Epithelial cell of prostate (primary cell): ENCODE measurements around the gene PARG.
"Not testable (repeated sequence)": the region's sequence is repeated elsewhere in the genome, so short reads cannot be mapped to it uniquely, and the experiment has no call there.

Experiments
- DNase-seq: peaks from one replicate; pipeline ENCODE4 v3.0.0-alpha.2; 2011; ENCODE audit warnings: low read depth, low spot score
- H3K27ac ChIP-seq: fragments of 450-650 bp; 2 replicates; pipeline ENCODE4 v1.5.1; 2017; ENCODE audit warnings: mild to moderate bottlenecking

Gene PARG

GRCh38 chr10:49908290-49909080 lies 33.3 kb downstream of the PARG start:
- DNase-seq, H3K27ac ChIP-seq: not testable (repeated sequence)

- not testable (repeated sequence) for H3K27ac ChIP-seq, DNase-seq
Measured at GRCh38 chr10:49903829-49904228, 38.0 kb downstream of the PARG start.

- not testable (repeated sequence) for DNase-seq, H3K27ac ChIP-seq
Measured at GRCh38 chr10:49900406-49900805, 41.4 kb downstream of the PARG start.

GRCh38 chr10:49899999-49900398 lies 41.8 kb downstream of the PARG start:
- H3K27ac ChIP-seq, DNase-seq: not testable (repeated sequence)

GRCh38 chr10:49890025-49890424 lies 51.8 kb downstream of the PARG start:
- not testable (repeated sequence) for DNase-seq, H3K27ac ChIP-seq

- not testable (repeated sequence) for DNase-seq, H3K27ac ChIP-seq
Measured at GRCh38 chr10:49884739-49885331, 57.0 kb downstream of the PARG start.

GRCh38 chr10:49883852-49884251 lies 58.0 kb downstream of the PARG start:
- not testable (repeated sequence) for H3K27ac ChIP-seq, DNase-seq

GRCh38 chr10:49882327-49882726 lies 59.5 kb downstream of the PARG start:
- not testable (repeated sequence) for DNase-seq, H3K27ac ChIP-seq

GRCh38 chr10:49872740-49873139 lies 69.1 kb downstream of the PARG start:
- H3K27ac ChIP-seq, DNase-seq: not testable (repeated sequence)

GRCh38 chr10:49871462-49871861 lies 70.4 kb downstream of the PARG start:
- DNase-seq, H3K27ac ChIP-seq: not testable (repeated sequence)

- H3K27ac ChIP-seq, DNase-seq: not testable (repeated sequence)
Measured at GRCh38 chr10:49859933-49860332, 81.9 kb downstream of the PARG start.

- H3K27ac ChIP-seq, DNase-seq: not testable (repeated sequence)
Measured at GRCh38 chr10:49858697-49859382, 83.0 kb downstream of the PARG start.

- DNase-seq, H3K27ac ChIP-seq: not testable (repeated sequence)
Measured at GRCh38 chr10:49849520-49849919, 92.3 kb downstream of the PARG start.

GRCh38 chr10:49844775-49845595 lies 96.8 kb downstream of the PARG start:
- DNase-seq: no peak
- peak overlapping the region; percentile 26 for H3K27ac ChIP-seq

GRCh38 chr10:49842333-49842628 lies 99.5 kb downstream of the PARG start:
- DNase-seq, H3K27ac ChIP-seq: not testable (repeated sequence)

- H3K27ac ChIP-seq: no peak overlapping the region
- DNase-seq: no peak
Measured at GRCh38 chr10:49841615-49842332, 100.1 kb downstream of the PARG start.

GRCh38 chr10:49837685-49838084 lies 104.1 kb downstream of the PARG start:
- no peak overlapping the region for H3K27ac ChIP-seq
- DNase-seq: no peak

GRCh38 chr10:49837051-49837478 lies 104.8 kb downstream of the PARG start:
- no peak for DNase-seq
- H3K27ac ChIP-seq: no peak overlapping the region

GRCh38 chr10:49834976-49835375 lies 106.9 kb downstream of the PARG start:
- no peak overlapping the region for H3K27ac ChIP-seq
- no peak for DNase-seq

- DNase-seq: no peak
- no peak overlapping the region for H3K27ac ChIP-seq
Measured at GRCh38 chr10:49834201-49834600, 107.6 kb downstream of the PARG start.
